ENCODE data around the gene ANAPC1. TPM values are rescaled to one million over a fixed set of nuclear protein-coding genes. Genes with fewer than 3 reads are reported as not detected.
"Not testable (repeated sequence)": the region's sequence is repeated elsewhere in the genome, so short reads cannot be mapped to it uniquely, and the experiment has no call there.

ANAPC1 gene
- total RNA-seq, 2 experiments from 2014 or later = 137 to 149 TPM

DNA sequence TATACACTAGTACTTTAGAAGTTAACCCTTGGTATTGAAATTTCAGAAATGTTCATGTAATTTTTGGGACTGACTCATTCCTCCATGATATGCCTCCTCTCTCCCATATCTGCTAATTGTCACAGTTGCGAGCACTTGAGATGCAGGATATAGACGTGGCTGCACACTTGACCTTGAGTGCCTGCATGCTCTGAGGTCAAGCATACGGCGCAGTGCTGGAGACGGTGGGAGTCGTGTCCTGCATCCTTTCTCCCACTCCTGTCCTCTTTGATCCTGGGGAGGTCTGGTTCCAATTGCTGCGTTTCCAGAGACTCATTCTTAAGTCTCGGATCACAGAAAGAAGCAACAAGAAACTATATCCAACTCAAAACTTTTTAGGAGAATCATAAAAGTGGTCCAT is 139.2 kb downstream of the ANAPC1 start:
- H3K27ac Mint-ChIP-seq, H3K9me3 Mint-ChIP-seq, H3K4me3 Mint-ChIP-seq, H3K27me3 Mint-ChIP-seq, DNase-seq, H3K36me3 Mint-ChIP-seq, H3K4me1 Mint-ChIP-seq: not testable (repeated sequence)

DNA sequence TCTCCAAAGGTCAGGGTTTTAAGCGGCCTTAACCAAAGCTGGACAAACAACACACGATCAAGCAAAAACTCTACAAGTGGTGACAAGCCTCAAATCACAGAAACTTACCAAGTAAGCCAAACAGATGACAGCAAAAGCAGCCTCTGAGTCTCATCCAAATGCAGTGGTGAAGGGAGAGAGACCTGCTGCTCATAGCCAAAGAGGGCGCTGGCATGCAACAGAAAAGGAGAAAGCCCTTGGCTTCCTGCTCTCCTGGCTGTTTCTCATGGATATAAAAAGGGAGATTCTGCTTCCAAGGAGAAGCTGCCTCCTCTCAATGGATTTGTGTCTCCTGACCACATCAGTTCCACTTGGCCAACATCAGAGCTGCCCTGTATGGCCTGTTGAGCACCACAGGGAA is 142.5 kb downstream of the ANAPC1 start:
- H3K9me3 Mint-ChIP-seq, H3K27me3 Mint-ChIP-seq, H3K36me3 Mint-ChIP-seq, H3K4me3 Mint-ChIP-seq, H3K4me1 Mint-ChIP-seq, DNase-seq, H3K27ac Mint-ChIP-seq: not testable (repeated sequence)

DNA sequence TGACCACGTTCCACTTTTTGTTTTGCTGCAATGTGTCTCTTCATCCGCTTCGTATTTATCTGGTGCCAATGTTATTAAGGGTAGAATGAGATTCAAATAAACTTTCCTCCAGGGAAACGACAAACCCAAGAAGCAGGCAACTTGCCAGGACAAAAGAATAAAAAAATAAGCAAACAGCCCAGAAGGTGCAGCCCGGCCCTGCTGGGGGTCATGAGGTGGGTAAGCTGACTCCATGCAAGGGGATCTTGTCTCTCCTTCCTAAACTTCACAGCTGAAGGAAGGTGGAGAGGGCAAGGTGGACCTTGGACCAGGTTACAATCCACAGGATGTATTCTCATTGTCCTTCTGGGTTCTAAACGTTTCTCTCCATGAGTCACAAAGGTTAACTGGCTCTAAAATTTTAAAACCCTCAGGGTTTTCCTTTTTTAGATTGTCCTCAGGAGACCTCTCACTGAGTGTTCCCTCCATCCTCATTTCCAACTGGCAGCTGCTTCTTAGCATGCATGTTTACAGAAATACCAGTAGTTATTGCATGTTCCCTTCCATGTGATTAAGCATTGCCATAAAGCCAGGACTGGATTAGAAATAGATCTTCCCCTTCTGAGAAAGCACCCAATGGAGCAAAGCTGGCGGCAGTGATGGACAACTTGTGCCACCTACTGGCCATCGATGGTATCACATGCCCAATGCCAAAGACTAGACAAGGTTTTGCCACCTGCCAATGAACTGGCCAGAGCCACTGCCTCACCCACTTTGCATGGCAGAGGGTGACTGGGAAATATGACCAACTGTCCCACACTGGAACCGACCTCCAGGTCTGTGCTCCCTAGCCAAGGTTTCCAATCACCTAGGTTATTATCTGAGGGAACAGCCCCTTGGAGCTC is 147.9 kb downstream of the ANAPC1 start:
- not testable (repeated sequence) for DNase-seq, H3K9me3 Mint-ChIP-seq, H3K36me3 Mint-ChIP-seq, H3K4me3 Mint-ChIP-seq, H3K27me3 Mint-ChIP-seq, H3K4me1 Mint-ChIP-seq, H3K27ac Mint-ChIP-seq

DNA sequence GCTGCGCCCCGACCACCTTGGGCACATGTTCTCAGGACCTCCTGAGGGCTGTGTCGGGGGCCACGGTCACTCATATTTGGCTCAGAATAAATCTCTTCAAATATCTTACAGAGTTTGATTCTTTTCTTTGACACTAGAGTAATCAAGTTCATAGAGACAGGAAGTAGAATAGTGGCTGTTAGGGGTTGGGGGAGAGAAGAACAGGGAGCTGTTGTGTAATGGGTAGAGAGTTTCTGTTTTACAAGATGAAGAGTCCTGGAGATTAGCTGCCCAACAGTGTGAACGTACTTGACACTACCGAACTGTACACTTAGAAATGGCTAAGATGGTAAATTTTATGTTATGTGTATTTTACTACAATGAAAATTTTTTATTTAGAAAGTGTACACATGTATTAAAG is 148.6 kb downstream of the ANAPC1 start:
- not testable (repeated sequence) for H3K27ac Mint-ChIP-seq, H3K4me1 Mint-ChIP-seq, H3K4me3 Mint-ChIP-seq, H3K9me3 Mint-ChIP-seq, H3K27me3 Mint-ChIP-seq, DNase-seq, H3K36me3 Mint-ChIP-seq

DNA sequence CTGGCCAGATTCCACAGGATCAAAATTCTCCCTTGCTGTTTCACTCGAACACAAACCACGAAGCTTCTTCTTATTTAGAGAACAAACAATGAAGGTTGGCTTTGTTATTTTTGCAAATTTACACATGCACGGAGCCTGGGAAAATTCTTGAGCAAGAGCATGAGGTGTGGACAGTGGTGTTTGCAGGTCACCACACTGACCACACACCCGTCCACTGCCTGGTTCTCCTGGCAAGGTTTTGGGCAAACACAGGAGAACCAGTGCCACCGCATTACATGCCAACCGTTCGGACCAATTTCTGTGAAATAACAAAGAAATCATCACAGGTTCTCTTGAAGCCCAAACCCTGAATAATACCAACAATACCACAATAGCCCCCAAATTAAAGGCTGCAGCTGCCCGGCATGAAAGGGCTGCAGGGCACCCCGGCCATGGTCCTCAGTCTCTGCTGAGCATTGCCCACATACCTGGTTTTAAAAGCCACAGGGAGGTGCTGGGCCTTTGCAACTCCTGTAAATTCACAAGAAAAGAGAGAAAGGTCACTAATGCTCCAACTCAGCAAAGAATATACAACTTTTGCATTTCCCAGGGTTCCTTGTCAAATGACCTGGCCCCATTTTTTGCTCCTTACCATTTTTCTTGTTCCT is 154.1 kb downstream of the ANAPC1 start:
- not testable (repeated sequence) for H3K4me1 Mint-ChIP-seq, H3K27ac Mint-ChIP-seq, H3K9me3 Mint-ChIP-seq, DNase-seq, H3K36me3 Mint-ChIP-seq, H3K4me3 Mint-ChIP-seq, H3K27me3 Mint-ChIP-seq

DNA sequence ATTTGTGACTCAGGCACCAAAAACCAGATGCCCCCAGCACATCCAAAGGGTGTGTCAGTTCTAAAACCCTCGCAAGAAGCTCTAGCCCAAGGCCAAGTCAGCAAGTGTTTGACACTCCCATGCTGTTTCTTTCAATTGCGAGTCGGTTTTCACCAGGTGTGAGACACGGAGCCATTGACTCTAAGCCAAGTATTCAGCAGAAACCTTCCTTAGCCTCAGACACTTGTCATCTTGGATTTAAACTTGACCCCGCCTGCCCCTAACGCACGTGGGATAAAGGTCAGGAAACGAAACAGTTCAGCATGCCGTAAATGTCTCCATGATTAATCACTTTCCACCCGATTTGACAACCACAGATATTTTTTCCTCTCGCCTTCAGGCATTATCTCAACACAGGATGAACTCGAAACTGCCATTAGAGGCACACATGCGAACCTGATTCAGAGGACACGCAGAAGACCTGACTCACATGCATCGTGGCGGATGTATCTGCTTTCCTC is 156.3 kb downstream of the ANAPC1 start:
- DNase-seq, H3K27ac Mint-ChIP-seq, H3K27me3 Mint-ChIP-seq, H3K36me3 Mint-ChIP-seq, H3K4me1 Mint-ChIP-seq, H3K9me3 Mint-ChIP-seq, H3K4me3 Mint-ChIP-seq: not testable (repeated sequence)

DNA sequence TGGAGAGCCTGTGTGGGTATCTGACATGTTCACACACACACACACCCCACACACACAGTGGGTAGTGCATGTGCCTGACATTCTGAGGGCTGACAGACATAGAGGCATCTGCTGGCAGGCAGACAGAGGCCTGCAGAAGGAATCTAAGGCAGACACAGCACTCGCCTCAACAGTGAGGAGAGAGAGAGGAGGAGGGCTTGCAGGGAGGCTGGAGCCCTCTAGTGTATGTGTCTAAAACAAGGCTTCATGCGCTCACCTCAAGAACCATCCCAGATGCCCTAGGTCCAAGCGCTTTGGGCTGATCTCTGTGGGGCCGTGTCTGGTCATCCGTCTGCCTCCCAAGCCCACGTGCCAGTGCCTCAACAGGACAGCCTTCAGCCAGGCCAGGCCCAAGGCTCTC is 158.3 kb downstream of the ANAPC1 start:
- H3K4me1 Mint-ChIP-seq, H3K27ac Mint-ChIP-seq, H3K4me3 Mint-ChIP-seq, DNase-seq, H3K9me3 Mint-ChIP-seq, H3K27me3 Mint-ChIP-seq, H3K36me3 Mint-ChIP-seq: not testable (repeated sequence)

DNA sequence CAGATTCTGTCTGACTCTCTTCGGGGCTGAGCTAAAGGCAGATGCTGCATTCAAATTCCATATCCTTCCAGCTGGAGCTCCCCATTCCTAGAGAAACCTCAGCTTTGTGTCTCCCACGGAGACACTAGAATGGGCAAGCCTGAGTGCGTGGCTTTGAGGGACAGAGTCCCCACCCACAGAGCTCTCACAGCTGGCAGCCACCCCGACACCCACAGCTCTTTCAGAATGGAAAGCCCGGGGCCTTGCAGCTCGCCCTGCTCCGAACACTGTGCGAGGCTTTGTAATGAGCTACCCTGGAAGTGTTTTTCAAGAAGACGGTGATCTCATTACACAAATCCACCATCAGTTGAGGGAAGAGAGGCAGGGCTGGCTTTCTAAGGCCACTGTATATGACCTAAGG is 164.4 kb downstream of the ANAPC1 start:
- not testable (repeated sequence) for H3K4me1 Mint-ChIP-seq, H3K9me3 Mint-ChIP-seq, H3K27ac Mint-ChIP-seq, H3K36me3 Mint-ChIP-seq, DNase-seq, H3K27me3 Mint-ChIP-seq, H3K4me3 Mint-ChIP-seq

Other genes starting within 250 kb of the ANAPC1 start
- gene MERTK, start 14.4 kb upstream of the ANAPC1 start, total RNA-seq = under 1 TPM; 0.33 to 0.44 TPM
- 10 to 100 TPM; 13.3 to 16.9 TPM for gene TMEM87B, start 171.1 kb upstream of the ANAPC1 start, total RNA-seq

Measured in activated naive CD8-positive, alpha-beta T cell treated with anti-CD3 and anti-CD28 coated beads for 36 hours (primary cell).